NCI-H774 (cell line): ENCODE data around the gene ATP6V1B1.

Experiments
- DNase-seq: peaks from one replicate; lab custom pipeline; 2025; lab: John Stamatoyannopoulos, UW

The ATP6V1B1 gene

DNA sequence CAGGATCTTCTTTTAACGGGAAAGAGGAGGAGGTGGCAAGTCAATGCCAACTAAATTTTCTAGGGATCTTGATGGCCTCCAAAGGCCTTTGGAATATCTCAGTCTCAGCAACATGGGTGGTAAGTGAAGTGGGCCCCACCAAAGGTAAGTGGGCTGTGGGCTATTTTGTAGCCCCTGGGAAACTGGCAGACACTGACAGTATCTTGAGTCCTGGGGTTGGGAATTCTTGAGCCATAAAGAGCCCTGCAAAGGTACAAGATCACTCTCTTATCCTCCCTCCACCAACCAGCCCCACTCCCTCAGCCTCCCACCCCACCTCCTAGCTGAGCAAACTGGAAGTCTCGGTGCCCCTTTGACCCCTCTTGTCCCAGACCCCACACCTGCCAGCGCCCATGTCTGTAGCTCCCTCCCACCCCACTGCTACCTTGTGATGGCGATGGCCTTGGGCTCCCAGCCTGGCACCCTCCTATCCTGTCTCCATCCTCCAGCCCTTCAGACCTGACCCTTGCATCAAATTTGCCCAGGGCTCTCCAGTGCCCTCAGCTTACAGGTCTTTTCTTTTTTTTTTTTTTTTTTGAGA lies 8.5 kb downstream of the ATP6V1B1 start:
- DNase-seq: no peak

DNA sequence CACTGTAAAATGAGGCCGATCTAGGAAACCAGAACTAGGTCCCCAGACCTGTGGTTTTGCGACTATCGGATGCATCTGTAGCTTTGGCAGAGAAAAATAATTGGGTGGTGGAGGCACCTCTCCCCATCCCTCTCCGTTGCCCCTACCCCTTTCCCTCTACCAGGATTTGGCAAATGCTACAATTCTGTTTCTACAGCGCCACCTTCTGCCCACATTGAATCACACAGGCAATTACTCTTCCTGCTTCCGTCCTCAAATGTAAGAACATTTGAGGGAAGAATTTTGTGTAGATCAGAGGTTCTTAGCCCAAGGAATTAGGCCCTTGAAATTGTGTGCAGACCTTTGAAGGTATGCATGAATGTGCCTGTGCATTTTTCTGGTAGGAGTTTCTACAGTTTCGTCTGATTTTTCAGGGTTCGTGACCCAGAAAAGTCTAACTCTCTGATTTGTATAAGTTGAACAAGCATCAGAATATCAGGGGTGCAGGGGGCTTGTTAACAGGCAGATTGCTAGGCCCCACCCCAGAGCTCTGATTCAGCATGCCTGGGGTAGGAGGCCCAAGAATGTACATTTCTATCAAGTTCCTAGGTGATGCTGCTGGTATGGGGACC lies 11.2 kb downstream of the ATP6V1B1 start:
- peak; percentile 14 for DNase-seq

DNA sequence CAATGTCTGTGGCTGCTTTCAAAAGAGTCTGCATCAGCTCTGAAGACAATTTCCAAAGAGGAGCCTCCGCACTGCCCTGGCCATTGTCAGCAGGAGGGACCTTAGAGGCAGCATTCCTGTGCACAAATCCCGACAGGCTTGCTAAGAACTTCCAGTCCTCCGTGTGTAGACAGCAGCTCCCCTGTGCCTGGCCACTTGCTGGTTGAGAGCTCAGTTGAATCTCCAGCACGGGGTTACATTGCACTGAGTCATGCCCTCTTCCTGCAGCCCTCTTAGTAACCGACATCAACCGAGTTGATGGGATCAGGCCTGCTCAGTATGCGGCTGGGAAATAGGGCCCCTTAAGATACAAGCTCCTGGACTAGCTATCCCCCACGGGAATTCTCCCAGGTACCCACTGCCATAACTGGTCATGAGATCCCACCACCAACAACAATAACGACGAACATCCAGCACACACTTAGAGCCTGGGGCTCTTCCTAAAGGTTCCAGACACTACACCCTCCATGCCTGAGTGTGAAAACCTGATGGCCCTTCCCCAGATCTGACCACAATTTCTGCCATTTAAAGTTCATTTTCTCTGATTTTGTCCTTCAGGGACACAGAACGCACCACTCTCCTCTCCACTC lies 12.0 kb downstream of the ATP6V1B1 start:
- DNase-seq: no peak

DNA sequence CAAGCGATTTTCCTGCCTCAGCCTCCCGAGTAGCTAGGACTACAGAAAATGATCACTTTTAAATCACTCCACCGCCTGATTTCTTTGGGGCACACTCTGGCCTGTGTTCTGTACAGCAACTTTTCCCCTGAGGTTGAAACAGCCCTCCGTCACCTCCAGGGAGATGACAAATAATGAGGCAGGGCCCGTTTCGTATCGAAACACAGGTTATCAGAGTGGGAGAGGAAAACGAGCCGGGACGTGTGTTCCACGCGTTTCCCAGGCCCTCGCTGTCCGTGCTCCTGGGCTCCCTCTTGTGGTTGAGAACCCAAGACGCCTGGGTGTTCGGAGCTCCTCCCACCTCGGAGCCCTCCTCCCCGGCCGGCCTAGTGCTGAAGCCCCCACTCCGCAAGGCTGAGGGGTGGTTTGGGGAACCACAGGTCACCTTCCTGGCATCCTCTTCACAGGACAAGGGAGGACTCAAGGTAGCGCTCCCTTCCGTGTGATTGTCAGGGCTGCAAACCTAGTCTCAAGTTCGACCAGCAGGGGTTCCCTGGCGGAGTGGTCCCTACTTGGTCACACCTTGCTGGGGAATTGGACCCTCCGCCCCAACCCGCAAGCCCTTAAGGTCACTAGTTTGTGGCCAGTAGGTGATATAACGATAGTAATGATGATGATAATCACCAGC lies 12.8 kb downstream of the ATP6V1B1 start:
- peak; percentile 47 for DNase-seq

DNA sequence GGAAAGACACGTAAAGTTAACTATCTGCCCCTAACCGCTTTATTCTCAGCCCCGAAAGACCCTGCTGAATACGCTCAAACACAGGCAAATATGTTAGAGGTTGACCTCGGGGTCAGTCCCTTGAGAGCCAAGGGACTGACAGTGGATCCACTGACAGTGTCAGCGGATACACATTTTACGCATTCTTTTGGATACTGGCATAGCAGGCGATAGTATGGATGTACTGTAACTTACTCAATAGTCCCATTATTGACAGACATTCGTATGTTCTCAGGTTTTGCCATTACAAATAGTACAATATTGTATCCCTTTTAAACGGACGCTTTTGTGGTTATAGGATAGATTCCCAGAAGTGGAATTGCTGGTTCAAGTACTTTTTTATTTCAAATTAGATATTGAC lies 13.4 kb downstream of the ATP6V1B1 start:
- DNase-seq: no peak

DNA sequence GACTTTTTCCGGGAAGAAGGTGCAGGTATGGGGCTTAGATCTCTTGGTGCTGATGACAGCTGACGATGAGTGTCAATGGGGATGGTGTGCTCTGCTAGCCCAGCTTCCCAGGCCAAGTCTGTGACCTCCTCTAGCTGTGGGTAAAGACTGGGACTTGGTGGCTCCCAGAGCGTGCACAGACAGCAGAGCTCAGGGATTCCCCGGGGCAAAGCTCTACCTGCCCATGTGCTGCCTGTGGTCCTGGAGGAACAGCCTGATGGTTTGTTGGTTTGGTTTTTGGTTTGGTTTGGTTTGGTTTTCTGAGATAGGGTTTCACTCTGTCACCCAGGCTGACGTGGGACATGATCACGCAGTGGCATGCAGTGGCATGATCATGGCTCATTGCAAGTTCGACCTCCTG lies 19.2 kb downstream of the ATP6V1B1 start:
- no peak for DNase-seq

DNA sequence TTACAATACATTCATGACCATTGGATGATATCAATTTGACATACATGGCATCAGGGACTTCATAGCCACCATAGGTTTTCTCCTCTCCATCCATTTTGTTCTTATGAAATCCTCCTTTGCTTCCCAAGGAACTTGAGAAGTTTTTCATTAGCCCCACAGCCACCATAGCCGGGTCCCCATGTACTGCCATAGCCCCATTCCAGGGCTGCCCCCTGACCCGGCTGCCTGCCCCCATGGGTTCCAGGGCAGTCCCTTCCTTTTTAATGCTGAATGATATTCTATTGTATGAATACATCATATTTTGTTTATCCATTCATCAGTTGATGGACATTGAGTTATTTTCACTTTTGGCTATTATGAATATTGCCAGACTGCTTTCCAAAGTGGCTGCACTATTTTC lies 20.4 kb downstream of the ATP6V1B1 start:
- no peak for DNase-seq

DNA sequence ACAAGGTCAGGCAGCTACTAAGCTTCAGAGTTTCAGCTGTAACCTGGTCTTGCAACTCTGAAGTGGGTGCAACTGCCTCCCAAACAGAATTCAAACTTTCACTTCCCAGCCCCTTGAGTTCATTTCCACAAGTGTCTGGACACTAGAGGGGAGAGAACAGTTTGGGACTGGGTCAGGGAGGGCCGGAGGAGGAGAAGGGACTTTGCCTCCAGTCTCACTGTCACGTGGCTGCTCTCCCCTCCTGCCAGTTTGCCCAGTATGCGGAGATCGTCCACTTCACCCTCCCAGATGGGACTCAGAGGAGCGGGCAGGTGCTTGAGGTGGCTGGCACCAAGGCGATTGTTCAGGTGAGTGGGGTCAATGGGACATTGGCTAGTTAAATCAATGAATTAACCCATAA lies 22.1 kb downstream of the ATP6V1B1 start:
- DNase-seq: no peak

DNA sequence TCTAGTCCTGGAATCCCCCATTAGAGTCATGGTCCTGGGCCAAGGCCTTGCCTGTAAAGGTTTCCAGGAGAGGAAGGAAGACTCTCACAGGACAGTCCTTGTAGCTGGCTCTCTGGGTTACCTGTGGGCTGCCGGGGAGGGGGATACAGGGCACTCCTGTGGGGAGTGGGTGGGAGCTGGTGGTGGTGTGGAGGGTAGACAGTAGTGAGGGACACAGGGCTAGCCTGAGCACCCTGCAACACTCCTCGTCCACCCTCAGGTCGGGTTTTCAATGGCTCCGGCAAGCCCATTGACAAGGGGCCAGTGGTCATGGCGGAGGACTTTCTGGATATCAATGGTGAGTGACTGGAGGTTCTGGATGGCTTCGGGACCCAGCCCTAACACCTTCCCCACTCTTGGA lies 23.1 kb downstream of the ATP6V1B1 start:
- DNase-seq: no peak

DNA sequence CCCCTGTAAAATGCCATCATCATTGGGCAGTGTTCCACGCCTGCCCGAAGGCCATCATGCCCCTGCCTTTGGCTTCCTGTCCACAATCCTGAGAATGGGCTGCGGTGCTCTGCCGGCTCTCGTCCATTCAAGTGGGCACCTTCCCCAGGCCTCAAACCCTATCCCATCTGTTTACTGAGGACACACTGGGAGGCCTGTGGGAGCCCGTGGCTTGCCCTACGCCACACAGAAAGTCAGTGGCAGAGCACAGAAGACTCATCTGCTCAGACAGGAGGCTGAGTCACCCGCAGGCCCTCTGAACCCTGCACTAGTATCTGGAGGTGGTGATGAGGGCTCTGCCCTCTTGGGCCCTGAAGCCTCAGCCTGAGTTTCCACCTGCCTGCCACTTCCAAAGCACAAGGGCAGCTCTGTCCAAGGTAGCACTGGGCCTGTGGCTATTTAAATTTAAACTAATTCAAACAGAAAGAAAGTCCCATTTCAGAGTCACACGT lies 23.6 kb downstream of the ATP6V1B1 start:
- DNase-seq: no peak

DNA sequence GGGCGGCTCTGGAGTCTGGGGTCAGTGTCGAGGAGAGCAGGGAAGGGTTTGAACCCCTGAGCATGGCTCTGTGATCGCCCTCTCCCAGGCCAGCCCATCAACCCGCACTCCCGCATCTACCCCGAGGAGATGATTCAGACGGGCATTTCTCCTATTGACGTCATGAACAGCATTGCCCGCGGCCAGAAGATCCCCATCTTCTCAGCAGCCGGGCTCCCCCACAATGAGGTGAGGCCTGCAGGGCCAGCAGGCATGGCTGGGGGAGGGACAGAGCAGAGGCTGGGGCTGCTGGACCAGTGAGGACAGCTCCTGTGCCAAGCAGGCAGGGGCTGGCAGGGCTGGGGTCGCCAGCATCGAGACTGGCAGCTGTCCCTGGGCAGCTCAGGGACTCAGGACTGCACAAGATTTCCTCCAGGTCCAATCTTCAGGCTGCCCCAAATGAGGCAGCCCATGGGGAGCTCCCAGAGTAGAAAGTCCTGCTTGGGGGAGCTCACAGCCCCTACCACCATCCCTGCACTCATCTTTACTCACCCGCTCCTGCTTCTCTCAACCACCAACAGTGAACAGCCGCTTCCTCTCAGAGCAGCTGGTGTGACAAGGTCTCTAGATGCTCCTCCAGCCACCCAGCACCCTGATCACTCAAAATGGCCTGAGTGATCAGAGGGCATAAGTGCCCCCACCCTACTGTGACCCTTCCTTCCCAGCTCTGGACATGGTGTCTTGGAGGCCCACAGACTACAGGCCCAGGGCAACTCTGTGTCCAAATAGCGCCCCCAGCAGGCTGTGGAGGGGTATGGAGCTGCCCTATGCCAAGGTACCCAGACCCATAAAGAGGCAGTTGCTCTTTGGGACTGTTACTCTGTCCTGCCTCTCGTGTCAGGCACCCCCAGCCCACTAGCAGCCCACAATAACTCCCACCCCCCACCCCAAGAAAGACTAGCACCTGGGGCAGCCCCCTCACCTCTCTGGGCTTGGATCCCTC lies 24.4 kb downstream of the ATP6V1B1 start:
- DNase-seq: no peak

DNA sequence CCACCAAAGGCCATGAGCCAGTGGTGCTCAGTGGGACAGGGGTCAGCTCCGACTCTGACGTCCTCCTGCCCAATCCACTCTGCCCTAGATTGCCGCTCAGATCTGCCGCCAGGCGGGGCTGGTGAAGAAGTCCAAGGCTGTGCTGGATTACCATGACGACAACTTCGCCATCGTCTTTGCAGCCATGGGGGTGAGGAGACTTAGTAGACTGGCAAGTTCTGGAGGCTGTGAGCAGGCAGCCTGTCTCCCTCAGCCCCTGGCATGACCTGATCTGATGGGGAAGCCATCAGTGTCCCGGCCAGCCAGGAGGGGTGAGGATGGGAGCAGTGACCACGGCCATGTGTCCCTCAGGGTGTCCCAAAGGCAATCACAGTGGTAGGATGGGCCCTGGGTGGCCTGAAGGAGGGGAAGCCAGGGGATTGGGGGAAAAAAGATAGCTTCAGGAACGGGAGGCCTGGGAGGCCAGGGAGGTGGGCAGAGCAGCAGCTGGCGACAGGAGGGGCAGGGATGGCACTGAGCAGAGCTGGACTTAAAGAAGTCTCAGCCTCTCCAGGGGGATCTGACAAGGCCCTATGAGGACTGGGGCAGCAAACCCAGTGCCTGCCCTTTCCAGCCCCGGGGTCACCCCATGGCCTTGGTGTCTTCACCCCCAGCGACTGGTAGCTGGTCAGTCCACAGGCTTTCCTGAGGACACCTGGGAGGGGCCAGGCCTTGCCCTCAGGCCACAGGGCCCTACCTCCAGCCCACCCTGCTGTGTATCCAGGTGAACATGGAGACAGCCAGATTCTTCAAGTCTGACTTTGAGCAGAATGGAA lies 25.3 kb downstream of the ATP6V1B1 start:
- no peak for DNase-seq

DNA sequence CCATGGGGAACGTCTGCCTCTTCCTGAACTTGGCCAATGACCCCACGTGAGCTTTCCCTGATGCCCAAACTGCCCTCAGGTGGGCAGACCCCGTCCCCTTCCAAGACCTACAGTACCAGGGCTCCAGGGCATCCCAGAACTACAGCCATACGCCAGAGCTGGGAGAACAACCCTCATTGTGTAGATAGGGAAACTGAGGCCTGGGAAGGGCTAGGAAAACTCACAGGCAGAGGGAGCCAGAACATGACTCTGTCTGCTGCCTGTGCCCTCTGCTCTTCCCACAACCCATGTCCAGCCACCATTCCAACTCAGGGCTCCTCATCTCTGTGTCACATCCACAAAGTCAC lies 25.9 kb downstream of the ATP6V1B1 start:
- no peak for DNase-seq

DNA sequence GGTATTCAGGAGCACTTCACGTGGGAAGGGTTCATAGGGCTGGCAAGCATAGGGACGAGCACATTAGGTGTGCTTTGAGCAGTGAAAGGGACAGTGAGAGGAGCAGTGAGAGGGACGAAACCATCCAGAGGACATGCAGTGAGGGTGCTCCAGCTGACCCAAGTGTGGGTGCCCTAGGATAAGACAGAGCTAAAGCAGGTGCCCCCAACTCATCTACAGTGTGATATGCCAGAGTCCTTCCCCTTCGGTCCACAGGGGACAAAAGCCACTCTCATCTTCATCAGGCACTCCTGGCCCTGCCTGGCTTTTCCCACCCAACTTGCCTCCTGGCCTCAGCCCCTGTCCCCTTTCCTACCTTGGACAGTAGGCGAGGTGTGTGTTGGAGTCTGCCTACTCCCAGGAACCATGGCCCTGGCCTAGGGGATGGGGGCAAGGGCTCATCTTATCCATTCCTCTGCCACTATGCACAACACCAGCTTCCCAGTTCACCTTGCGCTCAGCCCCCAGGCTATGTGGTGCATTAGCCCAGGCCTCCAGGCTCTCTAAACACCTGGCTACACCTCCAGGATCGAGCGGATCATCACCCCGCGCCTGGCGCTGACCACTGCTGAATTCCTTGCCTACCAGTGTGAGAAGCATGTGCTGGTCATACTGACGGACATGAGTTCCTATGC lies 26.6 kb downstream of the ATP6V1B1 start:
- no peak for DNase-seq

DNA sequence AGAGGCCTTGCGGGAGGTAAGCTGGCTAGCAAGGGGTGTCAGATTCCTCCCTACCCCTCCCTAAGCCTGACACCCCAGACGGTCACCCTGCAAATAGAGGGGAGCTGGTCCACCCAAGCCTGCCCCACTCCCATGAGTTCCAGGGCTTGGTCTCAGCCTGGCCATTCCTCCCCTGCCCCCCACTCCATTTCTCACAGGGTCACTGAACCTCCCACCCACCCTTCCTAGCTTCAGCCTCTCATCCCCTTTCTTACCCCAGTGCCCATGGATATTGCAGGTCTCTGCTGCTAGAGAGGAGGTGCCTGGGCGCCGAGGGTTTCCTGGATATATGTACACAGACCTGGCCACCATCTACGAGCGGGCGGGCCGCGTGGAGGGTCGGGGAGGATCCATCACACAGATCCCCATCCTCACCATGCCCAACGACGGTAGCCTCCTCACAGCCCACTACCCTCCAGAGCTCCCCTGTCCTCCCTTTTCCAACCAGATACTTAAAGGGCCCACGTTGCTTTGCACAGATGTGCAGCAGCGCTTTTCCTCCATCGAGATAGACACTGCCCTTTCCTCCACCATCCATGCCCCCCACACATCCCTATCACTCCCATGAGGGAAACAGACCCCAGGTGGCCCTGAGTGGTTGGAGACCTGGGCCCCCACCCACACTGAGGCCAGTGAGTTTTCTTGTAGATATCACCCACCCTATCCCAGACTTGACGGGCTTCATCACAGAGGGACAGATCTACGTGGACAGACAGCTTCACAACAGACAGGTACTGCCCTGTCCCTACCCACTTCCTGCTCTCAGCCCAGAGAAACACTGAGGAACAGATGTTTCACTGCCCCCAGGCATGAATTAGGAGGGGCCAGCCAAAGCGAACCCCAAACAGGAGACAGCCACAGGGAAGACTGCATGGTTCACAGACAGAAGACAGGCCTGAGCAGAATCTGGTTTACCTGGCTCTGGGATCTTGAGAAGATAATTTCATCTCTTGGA lies 27.5 kb downstream of the ATP6V1B1 start:
- no peak for DNase-seq

DNA sequence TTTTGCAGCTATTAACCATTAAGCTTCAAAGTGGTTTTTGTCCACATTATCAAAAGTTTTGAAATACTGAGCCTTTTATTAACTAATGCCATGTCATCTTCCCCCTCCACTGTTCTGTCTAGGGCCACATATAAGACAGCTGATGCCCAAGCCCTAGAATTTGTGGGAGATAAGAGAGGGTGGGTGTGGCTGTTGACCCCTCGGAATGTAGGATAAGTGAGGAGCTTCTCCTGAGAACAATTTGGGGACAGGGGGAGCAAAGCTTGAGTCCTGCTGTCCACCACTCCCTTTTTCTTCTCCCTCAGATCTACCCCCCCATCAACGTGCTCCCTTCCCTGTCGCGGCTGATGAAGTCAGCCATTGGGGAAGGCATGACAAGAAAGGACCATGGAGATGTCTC lies 28.4 kb downstream of the ATP6V1B1 start:
- no peak for DNase-seq

DNA sequence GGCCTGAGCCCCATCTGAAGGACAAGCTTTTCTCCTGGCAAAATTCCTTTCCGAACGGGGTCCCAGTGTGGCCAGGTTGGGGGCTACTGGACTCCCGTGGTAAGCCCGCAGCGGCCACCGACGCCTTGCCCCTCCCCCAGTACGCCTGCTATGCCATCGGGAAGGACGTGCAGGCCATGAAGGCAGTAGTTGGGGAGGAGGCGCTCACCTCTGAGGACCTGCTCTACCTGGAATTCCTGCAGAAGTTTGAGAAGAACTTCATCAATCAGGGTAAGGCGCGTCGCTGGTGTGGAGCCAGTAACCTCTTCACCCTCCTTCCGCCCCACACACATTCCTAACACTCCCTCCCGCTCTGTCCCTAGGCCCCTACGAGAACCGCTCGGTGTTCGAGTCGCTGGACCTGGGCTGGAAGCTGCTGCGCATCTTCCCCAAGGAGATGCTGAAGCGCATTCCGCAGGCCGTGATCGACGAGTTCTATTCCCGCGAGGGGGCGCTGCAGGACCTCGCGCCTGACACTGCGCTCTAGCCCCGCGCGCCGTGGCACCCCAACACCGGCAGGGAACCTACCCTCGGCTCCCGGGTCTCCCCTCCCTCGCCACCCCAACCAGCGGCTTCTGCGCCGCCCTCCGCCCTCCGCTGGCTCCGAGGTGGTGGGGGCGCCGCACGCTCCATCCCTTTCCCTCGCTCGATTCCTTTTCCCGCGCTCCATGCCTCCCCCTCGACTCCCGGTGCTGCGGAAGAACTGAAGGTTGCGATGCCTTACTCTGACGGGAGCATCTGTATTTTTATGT lies 29.1 kb downstream of the ATP6V1B1 start:
- DNase-seq: no peak

DNA sequence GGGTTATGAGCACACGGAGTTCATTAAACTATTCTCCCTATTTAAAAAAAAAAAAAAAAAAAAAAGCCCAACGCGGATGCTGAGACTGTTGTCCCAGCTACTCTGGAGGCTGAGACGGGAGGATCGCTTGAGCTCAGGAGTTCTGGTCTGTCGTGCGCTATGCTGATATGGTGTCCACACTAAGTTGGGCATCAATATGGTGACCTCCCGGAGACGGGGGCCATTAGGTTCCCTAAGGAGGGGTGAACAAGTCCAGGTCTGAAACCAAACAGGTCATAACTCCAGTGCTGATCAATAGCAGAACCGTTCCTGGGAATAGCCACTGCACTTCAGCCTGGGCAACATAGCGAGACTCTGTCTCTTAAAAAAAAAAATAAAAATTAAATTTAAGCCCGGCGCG lies 29.8 kb downstream of the ATP6V1B1 start:
- DNase-seq: no peak

DNA sequence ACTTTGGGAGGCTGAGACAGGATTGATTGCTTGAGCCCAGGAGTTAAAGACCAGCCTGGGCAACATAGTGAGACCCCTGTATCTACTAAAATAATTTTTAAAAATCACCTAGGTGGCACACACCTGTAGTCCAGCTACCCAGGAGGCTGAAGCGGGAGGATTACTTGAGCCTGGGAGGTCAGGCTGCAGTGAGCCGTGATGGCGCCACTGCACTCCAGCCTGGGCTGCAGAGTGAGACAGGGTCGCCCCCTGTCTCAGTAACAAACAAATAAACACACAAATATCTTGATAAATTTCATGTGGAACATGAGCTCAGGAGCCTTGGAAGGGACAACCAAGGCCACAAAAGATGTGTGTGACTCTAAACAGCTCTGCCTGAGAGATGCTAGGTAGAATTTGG lies 31.0 kb downstream of the ATP6V1B1 start:
- no peak for DNase-seq
